OCI-LY3 (cell line): ENCODE measurements around the gene ZC3H7B.

Source experiments
- H2AFZ ChIP-seq: fragments of 200-600, 300-600 bp; shearing (Covaris generic); 2 replicates; pipeline ENCODE4 v1.6.0; 2014; ENCODE audit warnings: antibody characterized with exemption, low read depth, low read length
- H3K27ac ChIP-seq: fragments of 200-600, 300-600 bp; sonication (generic); 2 replicates; pipeline ENCODE4 v1.5.1; 2014; ENCODE audit warnings: mild to moderate bottlenecking, low read length, moderate library complexity, mixed read lengths
- H3K27me3 ChIP-seq: fragments of 200-600, 300-600 bp; sonication (generic); 2 replicates; pipeline ENCODE4 v1.6.1; 2014; ENCODE audit warnings: low read depth, low read length, mixed read lengths
- H3K36me3 ChIP-seq: fragments of 200-600, 300-600 bp; sonication (generic); replicated peaks from 2 replicates; pipeline ENCODE3; 2014; ENCODE audit warnings: low read depth, low read length, mixed read lengths
- H3K4me1 ChIP-seq: fragments of 300-600, 200-600 bp; sonication (generic); 2 replicates; pipeline ENCODE4 v1.6.1; 2014; ENCODE audit warnings: low read length, mixed read lengths
- H3K4me2 ChIP-seq: fragments of 200-600, 300-600 bp; sonication (generic); 2 replicates; pipeline ENCODE4 v1.6.1; 2014; ENCODE audit warnings: low read length, mixed read lengths
- H3K4me3 ChIP-seq: fragments of 300-600, 200-600 bp; sonication (generic); 2 replicates; pipeline ENCODE4 v1.5.1; 2014; ENCODE audit warnings: antibody characterized with exemption, mild to moderate bottlenecking, low read length, moderate library complexity
- H3K79me2 ChIP-seq: fragments of 300-600, 200-600 bp; shearing (Covaris generic); 2 replicates; pipeline ENCODE4 v1.6.1; 2014; ENCODE audit warnings: mild to moderate bottlenecking, low read length, mixed read lengths
- H3K9ac ChIP-seq: fragments of 300-600, 200-600 bp; shearing (Covaris generic); 2 replicates; pipeline ENCODE4 v1.6.0; 2014; ENCODE audit warnings: mild to moderate bottlenecking, low read length, moderate library complexity
- H3K9me3 ChIP-seq: fragments of 200-600, 300-600 bp; shearing (Covaris generic); 2 replicates; pipeline ENCODE4 v1.6.1; 2014; ENCODE audit warnings: low read length, mixed read lengths; ENCODE audit not compliant: insufficient read depth
- H4K20me1 ChIP-seq: fragments of 200-600, 300-600 bp; sonication (generic); 2 replicates; pipeline ENCODE4 v1.6.1; 2016; ENCODE audit warnings: low read length, mixed read lengths; ENCODE audit not compliant: insufficient read depth
- EZH2phosphoT487 ChIP-seq: fragments of 200-600 bp; shearing (Covaris generic); IDR thresholded peaks from 2 replicates; pipeline ENCODE4 v1.6.1; 2018; ENCODE audit warnings: antibody characterized with exemption, mixed run types, low read depth
- TF ChIP-seq, protein P1 (sequence below): fragments of 200-600, 300-600 bp; sonication (generic); IDR thresholded peaks from 2 replicates; pipeline ENCODE4 v1.5.1; 2014; ENCODE audit warnings: antibody characterized with exemption, low read length, low read depth

ZC3H7B gene, protein sequence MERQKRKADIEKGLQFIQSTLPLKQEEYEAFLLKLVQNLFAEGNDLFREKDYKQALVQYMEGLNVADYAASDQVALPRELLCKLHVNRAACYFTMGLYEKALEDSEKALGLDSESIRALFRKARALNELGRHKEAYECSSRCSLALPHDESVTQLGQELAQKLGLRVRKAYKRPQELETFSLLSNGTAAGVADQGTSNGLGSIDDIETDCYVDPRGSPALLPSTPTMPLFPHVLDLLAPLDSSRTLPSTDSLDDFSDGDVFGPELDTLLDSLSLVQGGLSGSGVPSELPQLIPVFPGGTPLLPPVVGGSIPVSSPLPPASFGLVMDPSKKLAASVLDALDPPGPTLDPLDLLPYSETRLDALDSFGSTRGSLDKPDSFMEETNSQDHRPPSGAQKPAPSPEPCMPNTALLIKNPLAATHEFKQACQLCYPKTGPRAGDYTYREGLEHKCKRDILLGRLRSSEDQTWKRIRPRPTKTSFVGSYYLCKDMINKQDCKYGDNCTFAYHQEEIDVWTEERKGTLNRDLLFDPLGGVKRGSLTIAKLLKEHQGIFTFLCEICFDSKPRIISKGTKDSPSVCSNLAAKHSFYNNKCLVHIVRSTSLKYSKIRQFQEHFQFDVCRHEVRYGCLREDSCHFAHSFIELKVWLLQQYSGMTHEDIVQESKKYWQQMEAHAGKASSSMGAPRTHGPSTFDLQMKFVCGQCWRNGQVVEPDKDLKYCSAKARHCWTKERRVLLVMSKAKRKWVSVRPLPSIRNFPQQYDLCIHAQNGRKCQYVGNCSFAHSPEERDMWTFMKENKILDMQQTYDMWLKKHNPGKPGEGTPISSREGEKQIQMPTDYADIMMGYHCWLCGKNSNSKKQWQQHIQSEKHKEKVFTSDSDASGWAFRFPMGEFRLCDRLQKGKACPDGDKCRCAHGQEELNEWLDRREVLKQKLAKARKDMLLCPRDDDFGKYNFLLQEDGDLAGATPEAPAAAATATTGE

DNA sequence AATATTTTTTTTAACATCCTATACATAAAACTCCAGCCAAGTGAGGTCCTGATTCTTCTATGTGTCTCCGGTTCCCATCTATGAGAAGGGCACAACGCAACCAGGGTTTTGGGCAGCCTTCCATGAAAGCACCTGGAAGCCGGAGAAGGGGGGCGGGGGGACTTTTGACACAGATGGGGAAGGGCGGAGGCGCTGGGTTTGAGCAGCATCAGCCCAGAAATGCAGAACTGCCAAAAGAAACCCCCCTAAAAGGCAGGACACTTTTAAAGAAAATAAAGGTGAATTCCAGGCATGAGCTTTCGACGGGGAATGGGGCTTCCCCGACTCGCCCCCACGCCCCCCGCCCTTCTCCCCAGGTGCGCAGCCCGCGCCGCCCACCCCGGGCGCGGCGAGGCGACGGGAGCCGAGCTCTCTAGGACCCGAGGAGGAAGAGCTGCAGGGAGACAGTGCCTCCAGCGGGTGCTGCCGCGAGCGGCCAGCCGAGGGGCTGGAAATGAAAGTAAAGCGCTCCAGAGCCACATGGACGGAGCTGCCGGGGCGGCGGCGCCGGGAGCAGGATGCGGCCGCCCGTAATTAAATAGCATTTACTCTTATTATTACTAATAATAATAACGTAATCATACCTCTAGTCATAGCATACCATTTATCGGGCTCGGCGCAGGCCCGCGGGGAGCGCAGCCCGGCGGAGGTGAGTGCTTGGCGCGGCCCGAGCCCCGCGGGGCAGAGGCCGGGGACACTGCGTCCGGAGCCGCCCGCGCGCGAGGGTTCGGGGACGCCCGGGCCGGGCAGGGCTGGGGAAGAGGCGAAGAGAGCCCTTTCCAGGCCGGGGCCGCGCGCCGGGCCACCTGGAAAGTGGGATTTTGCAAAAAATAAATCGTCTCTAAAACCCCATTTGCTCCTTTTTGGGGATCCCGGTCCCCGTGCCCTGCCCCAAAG, at the start of gene ZC3H7B:
TSS of gene ZC3H7B (plus strand) at position 441 of the 936 bp plus-strand sequence. CDS start 19,136 bp downstream, outside the sequence.
- Histone ChIP-seq H4K20me1 (peaks cover 14% of the 10 kb centered on the region), H3K4me3 (peak within 1 kb of the TSS; percentile 87), H2AFZ (peak within 1 kb of the TSS; percentile 71), H3K4me1 (peaks cover 17% of the 10 kb centered on the region), H3K4me2 (peak within 1 kb of the TSS; percentile 89), H3K79me2 (peaks cover 58% of the 10 kb centered on the region), H3K27me3 (no peaks in the 10 kb centered on the region), H3K9ac (peak within 1 kb of the TSS; percentile 93), H3K36me3 (peaks cover 14% of the 10 kb centered on the region), H3K27ac (peak within 1 kb of the TSS; percentile 65), H3K9me3 (no peaks in the 10 kb centered on the region)
- TF ChIP-seq, protein P1, sequence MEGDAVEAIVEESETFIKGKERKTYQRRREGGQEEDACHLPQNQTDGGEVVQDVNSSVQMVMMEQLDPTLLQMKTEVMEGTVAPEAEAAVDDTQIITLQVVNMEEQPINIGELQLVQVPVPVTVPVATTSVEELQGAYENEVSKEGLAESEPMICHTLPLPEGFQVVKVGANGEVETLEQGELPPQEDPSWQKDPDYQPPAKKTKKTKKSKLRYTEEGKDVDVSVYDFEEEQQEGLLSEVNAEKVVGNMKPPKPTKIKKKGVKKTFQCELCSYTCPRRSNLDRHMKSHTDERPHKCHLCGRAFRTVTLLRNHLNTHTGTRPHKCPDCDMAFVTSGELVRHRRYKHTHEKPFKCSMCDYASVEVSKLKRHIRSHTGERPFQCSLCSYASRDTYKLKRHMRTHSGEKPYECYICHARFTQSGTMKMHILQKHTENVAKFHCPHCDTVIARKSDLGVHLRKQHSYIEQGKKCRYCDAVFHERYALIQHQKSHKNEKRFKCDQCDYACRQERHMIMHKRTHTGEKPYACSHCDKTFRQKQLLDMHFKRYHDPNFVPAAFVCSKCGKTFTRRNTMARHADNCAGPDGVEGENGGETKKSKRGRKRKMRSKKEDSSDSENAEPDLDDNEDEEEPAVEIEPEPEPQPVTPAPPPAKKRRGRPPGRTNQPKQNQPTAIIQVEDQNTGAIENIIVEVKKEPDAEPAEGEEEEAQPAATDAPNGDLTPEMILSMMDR = peak; percentile 51
- no peak for TF ChIP-seq EZH2phosphoT487

DNA sequence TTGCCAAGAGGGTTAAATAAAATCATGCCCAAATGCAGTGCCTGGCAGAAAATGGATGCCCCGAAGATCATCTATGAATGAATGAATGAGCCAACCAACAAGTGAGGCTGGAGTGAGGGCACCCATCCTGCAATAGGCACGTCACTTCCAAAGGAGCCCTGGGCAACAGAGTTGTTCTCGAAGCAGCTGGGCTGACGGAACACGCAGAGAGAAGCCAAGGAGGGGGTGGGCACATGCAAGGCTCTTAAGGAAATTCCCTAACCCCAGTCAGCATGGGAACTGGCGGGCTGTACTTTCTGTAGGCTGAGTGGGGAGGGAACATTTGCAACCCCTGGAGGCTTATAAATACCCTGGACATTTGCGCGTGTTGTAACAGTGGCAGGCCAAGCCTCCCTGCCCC, 49.0 kb upstream of the ZC3H7B start:
- no peaks in the 10 kb centered on the region for H3K4me1 ChIP-seq
- H3K79me2 ChIP-seq = no peaks in the 10 kb centered on the region
- H3K27me3 ChIP-seq = no peaks in the 10 kb centered on the region
- H2AFZ ChIP-seq = no peak overlapping the region
- no peak overlapping the region for H3K27ac ChIP-seq
- H3K4me3 ChIP-seq = no peak overlapping the region
- peaks cover 76% of the 10 kb centered on the region for H3K36me3 ChIP-seq
- H3K9me3 ChIP-seq = no peaks in the 10 kb centered on the region
- TF ChIP-seq, protein P1 = no peak
- TF ChIP-seq EZH2phosphoT487 = no peak
- no peak overlapping the region for H3K4me2 ChIP-seq
- H3K9ac ChIP-seq = no peak overlapping the region
- H4K20me1 ChIP-seq = no peaks in the 10 kb centered on the region

DNA sequence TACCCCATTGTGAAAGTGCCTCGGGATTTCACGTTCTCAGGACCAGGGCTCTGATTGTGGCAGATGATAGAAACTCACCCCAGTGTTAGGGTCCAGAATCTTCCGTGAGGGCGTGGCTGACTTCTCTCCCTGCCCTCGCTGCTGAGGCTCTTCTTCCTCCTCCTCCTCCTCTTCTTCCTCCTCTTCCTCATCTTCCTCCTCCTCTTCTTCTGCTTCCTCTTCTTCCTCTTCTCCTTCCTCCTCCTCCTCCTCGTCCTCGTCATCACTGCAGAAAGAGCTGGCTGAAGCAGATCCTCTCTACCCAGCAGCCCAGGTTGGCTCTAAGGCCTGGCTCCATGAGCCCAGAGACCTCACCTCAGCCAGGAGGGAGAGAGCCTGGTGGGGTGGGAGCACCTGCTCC, 47.1 kb upstream of the ZC3H7B start:
- H3K36me3 ChIP-seq = peaks cover 78% of the 10 kb centered on the region

More for the DNA sequence above, 47.1 kb upstream of the ZC3H7B start:
- no peaks in the 10 kb centered on the region for H3K4me1 ChIP-seq
- H3K4me2 ChIP-seq = no peak overlapping the region
- H3K27me3 ChIP-seq = no peaks in the 10 kb centered on the region
- no peak overlapping the region for H2AFZ ChIP-seq
- no peak overlapping the region for H3K9ac ChIP-seq
- no peak overlapping the region for H3K27ac ChIP-seq
- no peak overlapping the region for H3K4me3 ChIP-seq
- TF ChIP-seq, protein P1 = no peak
- TF ChIP-seq EZH2phosphoT487 = no peak
- H4K20me1 ChIP-seq = no peaks in the 10 kb centered on the region
- H3K79me2 ChIP-seq = no peaks in the 10 kb centered on the region
- H3K9me3 ChIP-seq = no peaks in the 10 kb centered on the region
